ENCODE measurements around the gene FAM13C.

DNA sequence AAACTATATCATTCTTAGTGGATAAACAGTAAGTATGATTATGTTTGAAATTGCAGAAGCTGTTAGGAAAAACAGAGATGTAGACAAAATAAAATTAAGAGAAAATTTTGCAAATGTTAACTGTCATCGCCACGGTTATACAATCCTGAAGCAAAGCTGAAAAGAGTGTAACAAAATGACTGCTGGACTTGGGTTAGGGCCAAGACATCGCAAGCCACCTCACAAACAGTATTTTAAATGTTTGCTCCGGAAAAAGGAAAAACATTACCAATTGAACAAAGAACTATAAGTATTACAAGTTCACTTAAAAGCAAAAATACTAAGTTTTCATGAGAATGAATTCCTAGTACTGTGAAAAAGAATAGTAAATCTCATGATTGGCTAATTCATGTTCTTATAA, 60.0 kb downstream of the FAM13C start:
- TF ChIP-seq, protein P1, sequence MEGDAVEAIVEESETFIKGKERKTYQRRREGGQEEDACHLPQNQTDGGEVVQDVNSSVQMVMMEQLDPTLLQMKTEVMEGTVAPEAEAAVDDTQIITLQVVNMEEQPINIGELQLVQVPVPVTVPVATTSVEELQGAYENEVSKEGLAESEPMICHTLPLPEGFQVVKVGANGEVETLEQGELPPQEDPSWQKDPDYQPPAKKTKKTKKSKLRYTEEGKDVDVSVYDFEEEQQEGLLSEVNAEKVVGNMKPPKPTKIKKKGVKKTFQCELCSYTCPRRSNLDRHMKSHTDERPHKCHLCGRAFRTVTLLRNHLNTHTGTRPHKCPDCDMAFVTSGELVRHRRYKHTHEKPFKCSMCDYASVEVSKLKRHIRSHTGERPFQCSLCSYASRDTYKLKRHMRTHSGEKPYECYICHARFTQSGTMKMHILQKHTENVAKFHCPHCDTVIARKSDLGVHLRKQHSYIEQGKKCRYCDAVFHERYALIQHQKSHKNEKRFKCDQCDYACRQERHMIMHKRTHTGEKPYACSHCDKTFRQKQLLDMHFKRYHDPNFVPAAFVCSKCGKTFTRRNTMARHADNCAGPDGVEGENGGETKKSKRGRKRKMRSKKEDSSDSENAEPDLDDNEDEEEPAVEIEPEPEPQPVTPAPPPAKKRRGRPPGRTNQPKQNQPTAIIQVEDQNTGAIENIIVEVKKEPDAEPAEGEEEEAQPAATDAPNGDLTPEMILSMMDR (conservative IDR thresholded peaks at IDR 0.05 in 1 of 2, IDR thresholded peaks at IDR 0.05 in 1 of 2; ENCODE audit: extremely low read depth in 1 of 2, insufficient read depth in 1 of 2, low read depth in 1 of 2, low read length in 2 of 2): no peak
- TF ChIP-seq EZH2 (IDR thresholded peaks at IDR 0.05; ENCODE audit: borderline replicate concordance, low read length): no peak
